Measurements from ENCODE around the gene PLPPR3.
A peak's percentile ranks its signal among the peaks of the same experiment; 100 is the strongest.

Gene PLPPR3

GRCh38 chr19:782185-782877 is 39.4 kb downstream of the PLPPR3 start:
- H3K18ac ChIP-seq (ENCODE audit: low read length) = peak overlapping the region; percentile 97
- H3K4me1 ChIP-seq (ENCODE audit: control insufficient read depth in 2 of 2, insufficient read depth in 1 of 2, low read depth in 1 of 2, low read length in 2 of 2) = peaks cover 10 to 13% of the 10 kb centered on the region in 2 donors
- H4K8ac ChIP-seq (ENCODE audit: low read depth, low read length) = no peak overlapping the region
- peak overlapping the region; percentile 79 for H2AFZ ChIP-seq (ENCODE audit: low read length)
- peak overlapping the region; percentile 75 for H3K9ac ChIP-seq (ENCODE audit: low read depth, low read length, poor library complexity)
- H2BK12ac ChIP-seq (ENCODE audit: low read length) = peak overlapping the region; percentile 35
- no peak overlapping the region for H3K4me3 ChIP-seq (ENCODE audit: low read length in 2 of 2)
- peak overlapping the region; percentile 19 for H3K4ac ChIP-seq (ENCODE audit: low read length)
- H4K91ac ChIP-seq (ENCODE audit: low read depth, low read length, poor library complexity) = peak overlapping the region; percentile 96
- peak overlapping the region; percentile 85 for H3K27ac ChIP-seq (replicated peaks; ENCODE audit: low read length)
- H2BK5ac ChIP-seq (ENCODE audit: low read length) = peak overlapping the region; percentile 33
- H3K14ac ChIP-seq (ENCODE audit: low read length) = no peak overlapping the region
- peak overlapping the region; percentile 16 for H3K23ac ChIP-seq (ENCODE audit: low read depth, low read length, poor library complexity)
- peaks cover 5% of the 10 kb centered on the region for H3K79me1 ChIP-seq (ENCODE audit: low read depth, low read length)
- no peaks in the 10 kb centered on the region for H3K27me3 ChIP-seq (ENCODE audit: control insufficient read depth in 3 of 3, insufficient read depth in 3 of 3, low read depth in 1 of 3, low read length in 3 of 3)
- H3K4me2 ChIP-seq (ENCODE audit: insufficient read depth, low read length, poor library complexity, severe bottlenecking) = peak overlapping the region; percentile 56
- peak overlapping the region; percentile 89 for H2AK5ac ChIP-seq (ENCODE audit: low read depth, low read length)
- no CpG with 5 or more reads among the region's 29 CpGs for WGBS, 2 donors (ENCODE audit: extremely low coverage in 2 of 2, insufficient read length in 2 of 2, insufficient replicate concordance in 1 of 2)
- H2BK120ac ChIP-seq (ENCODE audit: low read depth, low read length) = no peak overlapping the region
- H2BK15ac ChIP-seq (ENCODE audit: low read length) = peak overlapping the region; percentile 86
- peaks cover 0 to 2% of the 10 kb centered on the region in 2 donors for H3K9me3 ChIP-seq (replicated peaks in 1 of 2; ENCODE audit: control insufficient read depth in 2 of 2, insufficient read depth in 1 of 2, low read depth in 1 of 2, low read length in 2 of 2)
- peak; percentile 57 for DNase-seq (ENCODE audit: low spot score)
- no peaks in the 10 kb centered on the region for H3K36me3 ChIP-seq (replicated peaks in 1 of 2; ENCODE audit: control insufficient read depth in 2 of 2, insufficient read depth in 2 of 2, low read length in 2 of 2)

GRCh38 chr19:781800-782184 is 40.0 kb downstream of the PLPPR3 start:
- H3K4me3 ChIP-seq (ENCODE audit: low read length in 2 of 2) = no peak overlapping the region
- H3K18ac ChIP-seq (ENCODE audit: low read length) = peak overlapping the region; percentile 97
- peak overlapping the region; percentile 79 for H2AFZ ChIP-seq (ENCODE audit: low read length)
- H3K36me3 ChIP-seq (replicated peaks in 1 of 2; ENCODE audit: control insufficient read depth in 2 of 2, insufficient read depth in 2 of 2, low read length in 2 of 2) = no peaks in the 10 kb centered on the region
- H2BK5ac ChIP-seq (ENCODE audit: low read length) = peak overlapping the region; percentile 33
- peak overlapping the region; percentile 85 for H3K27ac ChIP-seq (replicated peaks; ENCODE audit: low read length)
- H3K4me2 ChIP-seq (ENCODE audit: insufficient read depth, low read length, poor library complexity, severe bottlenecking) = peak overlapping the region; percentile 56
- DNase-seq (ENCODE audit: low spot score) = no peak
- H4K8ac ChIP-seq (ENCODE audit: low read depth, low read length) = no peak overlapping the region
- peak overlapping the region; percentile 19 for H3K4ac ChIP-seq (ENCODE audit: low read length)
- H3K27me3 ChIP-seq (ENCODE audit: control insufficient read depth in 3 of 3, insufficient read depth in 3 of 3, low read depth in 1 of 3, low read length in 3 of 3) = no peaks in the 10 kb centered on the region
- peak overlapping the region; percentile 96 for H4K91ac ChIP-seq (ENCODE audit: low read depth, low read length, poor library complexity)
- H3K9ac ChIP-seq (ENCODE audit: low read depth, low read length, poor library complexity) = peak overlapping the region; percentile 75
- H2BK120ac ChIP-seq (ENCODE audit: low read depth, low read length) = no peak overlapping the region
- peaks cover 5% of the 10 kb centered on the region for H3K79me1 ChIP-seq (ENCODE audit: low read depth, low read length)
- H2BK15ac ChIP-seq (ENCODE audit: low read length) = peak overlapping the region; percentile 86
- no CpG with 5 or more reads among the region's 19 CpGs for WGBS, 2 donors (ENCODE audit: extremely low coverage in 2 of 2, insufficient read length in 2 of 2, insufficient replicate concordance in 1 of 2)
- peaks cover 0 to 2% of the 10 kb centered on the region in 2 donors for H3K9me3 ChIP-seq (replicated peaks in 1 of 2; ENCODE audit: control insufficient read depth in 2 of 2, insufficient read depth in 1 of 2, low read depth in 1 of 2, low read length in 2 of 2)
- H2BK12ac ChIP-seq (ENCODE audit: low read length) = peak overlapping the region; percentile 35
- H2AK5ac ChIP-seq (ENCODE audit: low read depth, low read length) = peak overlapping the region; percentile 89
- H3K4me1 ChIP-seq (ENCODE audit: control insufficient read depth in 2 of 2, insufficient read depth in 1 of 2, low read depth in 1 of 2, low read length in 2 of 2) = peaks cover 10 to 13% of the 10 kb centered on the region in 2 donors
- H3K14ac ChIP-seq (ENCODE audit: low read length) = peak overlapping the region; percentile 6
- peak overlapping the region; percentile 16 for H3K23ac ChIP-seq (ENCODE audit: low read depth, low read length, poor library complexity)

GRCh38 chr19:780935-781334 is 40.8 kb downstream of the PLPPR3 start:
- Histone ChIP-seq H2BK15ac (ENCODE audit: low read length) (peak overlapping the region; percentile 58), H2BK120ac (ENCODE audit: low read depth, low read length) (peak overlapping the region; percentile 56), H3K79me1 (ENCODE audit: low read depth, low read length) (peaks cover 5% of the 10 kb centered on the region), H3K27ac (replicated peaks; ENCODE audit: low read length) (no peak overlapping the region), H3K4me1 (ENCODE audit: control insufficient read depth in 2 of 2, insufficient read depth in 1 of 2, low read depth in 1 of 2, low read length in 2 of 2) (peaks cover 10 to 13% of the 10 kb centered on the region in 2 donors), H3K36me3 (replicated peaks in 1 of 2; ENCODE audit: control insufficient read depth in 2 of 2, insufficient read depth in 2 of 2, low read length in 2 of 2) (no peaks in the 10 kb centered on the region), H2AK5ac (ENCODE audit: low read depth, low read length) (peak overlapping the region; percentile 96), H3K18ac (ENCODE audit: low read length) (peak overlapping the region; percentile 70), H3K4me3 (ENCODE audit: low read length in 2 of 2) (no peak overlapping the region), H2BK12ac (ENCODE audit: low read length) (peak overlapping the region; percentile 75), H3K9ac (ENCODE audit: low read depth, low read length, poor library complexity) (peak overlapping the region; percentile 21), H2BK5ac (ENCODE audit: low read length) (peak overlapping the region; percentile 95), H3K27me3 (ENCODE audit: control insufficient read depth in 3 of 3, insufficient read depth in 3 of 3, low read depth in 1 of 3, low read length in 3 of 3) (no peaks in the 10 kb centered on the region), H3K9me3 (replicated peaks in 1 of 2; ENCODE audit: control insufficient read depth in 2 of 2, insufficient read depth in 1 of 2, low read depth in 1 of 2, low read length in 2 of 2) (peaks cover 0 to 2% of the 10 kb centered on the region in 2 donors), H3K23ac (ENCODE audit: low read depth, low read length, poor library complexity) (peak overlapping the region; percentile 5), H4K91ac (ENCODE audit: low read depth, low read length, poor library complexity) (no peak overlapping the region), H3K4ac (ENCODE audit: low read length) (peak overlapping the region; percentile 84), H4K8ac (ENCODE audit: low read depth, low read length) (no peak overlapping the region), H3K4me2 (ENCODE audit: insufficient read depth, low read length, poor library complexity, severe bottlenecking) (no peak overlapping the region), H3K14ac (ENCODE audit: low read length) (no peak overlapping the region), H2AFZ (ENCODE audit: low read length) (no peak overlapping the region)
- no peak for DNase-seq (ENCODE audit: low spot score)
- no CpG with 5 or more reads among the region's 15 CpGs for WGBS, 2 donors (ENCODE audit: extremely low coverage in 2 of 2, insufficient read length in 2 of 2, insufficient replicate concordance in 1 of 2)

GRCh38 chr19:778910-779653 is 42.7 kb downstream of the PLPPR3 start:
- no peak overlapping the region for H3K27ac ChIP-seq (replicated peaks; ENCODE audit: low read length)
- peak overlapping the region; percentile 98 for H2BK12ac ChIP-seq (ENCODE audit: low read length)
- WGBS, 2 donors (ENCODE audit: extremely low coverage in 2 of 2, insufficient read length in 2 of 2, insufficient replicate concordance in 1 of 2) = no CpG with 5 or more reads among the region's 36 CpGs
- H3K23ac ChIP-seq (ENCODE audit: low read depth, low read length, poor library complexity) = peak overlapping the region; percentile 44
- H2AK5ac ChIP-seq (ENCODE audit: low read depth, low read length) = peak overlapping the region; percentile 97
- peak overlapping the region; percentile 54 for H2BK15ac ChIP-seq (ENCODE audit: low read length)
- no peaks in the 10 kb centered on the region for H3K27me3 ChIP-seq (ENCODE audit: control insufficient read depth in 3 of 3, insufficient read depth in 3 of 3, low read depth in 1 of 3, low read length in 3 of 3)
- H3K4ac ChIP-seq (ENCODE audit: low read length) = peak overlapping the region; percentile 8
- peaks cover 10 to 11% of the 10 kb centered on the region in 2 donors for H3K4me1 ChIP-seq (ENCODE audit: control insufficient read depth in 2 of 2, insufficient read depth in 1 of 2, low read depth in 1 of 2, low read length in 2 of 2)
- H3K9ac ChIP-seq (ENCODE audit: low read depth, low read length, poor library complexity) = no peak overlapping the region
- DNase-seq (ENCODE audit: low spot score) = no peak
- H3K9me3 ChIP-seq (replicated peaks in 1 of 2; ENCODE audit: control insufficient read depth in 2 of 2, insufficient read depth in 1 of 2, low read depth in 1 of 2, low read length in 2 of 2) = no peaks in the 10 kb centered on the region
- H2BK5ac ChIP-seq (ENCODE audit: low read length) = peak overlapping the region; percentile 82
- peaks cover 5% of the 10 kb centered on the region for H3K79me1 ChIP-seq (ENCODE audit: low read depth, low read length)
- peak overlapping the region; percentile 81 for H2AFZ ChIP-seq (ENCODE audit: low read length)
- H3K18ac ChIP-seq (ENCODE audit: low read length) = peak overlapping the region; percentile 93
- no peak overlapping the region for H4K8ac ChIP-seq (ENCODE audit: low read depth, low read length)
- peak overlapping the region; percentile 61 for H2BK120ac ChIP-seq (ENCODE audit: low read depth, low read length)
- no peak overlapping the region for H3K4me2 ChIP-seq (ENCODE audit: insufficient read depth, low read length, poor library complexity, severe bottlenecking)
- H3K36me3 ChIP-seq (replicated peaks in 1 of 2; ENCODE audit: control insufficient read depth in 2 of 2, insufficient read depth in 2 of 2, low read length in 2 of 2) = no peaks in the 10 kb centered on the region
- H4K91ac ChIP-seq (ENCODE audit: low read depth, low read length, poor library complexity) = no peak overlapping the region
- no peak overlapping the region for H3K4me3 ChIP-seq (ENCODE audit: low read length in 2 of 2)
- peak overlapping the region; percentile 3 for H3K14ac ChIP-seq (ENCODE audit: low read length)

Data from neuronal stem cell (in vitro differentiated cells).